Ascending aorta (tissue), 2 donors: ENCODE measurements around the gene SPAG6. TPM values are rescaled to one million over a fixed set of nuclear protein-coding genes. Genes with fewer than 3 reads are reported as not detected.

Experiments used
- DNase-seq, 2 donors: peaks; one replicate each; pipeline ENCODE4 v3.0.0-alpha.2; 2019; ENCODE audit warnings: low spot score in 2 of 2
- H3K27ac ChIP-seq, 2 donors: fragments of 200-600 bp; sonication (generic); one replicate each; pipeline ENCODE4 v1.5.1; 2016 to 2017; ENCODE audit warnings: mild to moderate bottlenecking in 1 of 2
- H3K27me3 ChIP-seq: fragments of 200-600 bp; sonication (generic); one replicate; pipeline ENCODE4 v1.5.1; 2017
- H3K36me3 ChIP-seq, 2 donors: fragments of 200-600 bp; sonication (generic); one replicate each; pipeline ENCODE4 v1.5.1; 2016
- H3K4me1 ChIP-seq, 2 donors: fragments of 200-600 bp; sonication (generic); one replicate each; pipeline ENCODE4 v1.5.1; 2016 to 2017; ENCODE audit warnings: mild to moderate bottlenecking in 1 of 2
- H3K4me3 ChIP-seq, 2 donors: fragments of 200-600 bp; sonication (generic); one replicate each; pipeline ENCODE4 v1.5.1; 2016 to 2017; ENCODE audit warnings: mild to moderate bottlenecking in 1 of 2
- H3K9me3 ChIP-seq, 2 donors: fragments of 200-600 bp; sonication (generic); one replicate each; pipeline ENCODE4 v1.5.1; 2016
- CTCF ChIP-seq, 3 experiments: fragments of 200-600 bp in 2 of 3; fragments of 450-650 bp in 1 of 3; sonication (generic) in 2 of 3; IDR thresholded peaks; one replicate each; pipeline ENCODE4 v1.5.1; 2016 to 2019; ENCODE audit warnings: antibody characterized with exemption in 3 of 3, mild to moderate bottlenecking in 1 of 3, moderate library complexity in 1 of 3
- intact Hi-C: fragments of 100-400 bp; cut with DNase I; formaldehyde crosslinking; loops from one replicate; pipeline ENCODE4 v1.15.1; 2023
- total RNA-seq: library from RNA; depleted of rRNA; stranded (reverse); fragments of >200 nt; gene quantifications from one replicate; pipeline ENCODE4 v1.1.0, GENCODE V29; 2016

Gene SPAG6
- total RNA-seq, 1 donor from 2014 or later = not detected

DNA sequence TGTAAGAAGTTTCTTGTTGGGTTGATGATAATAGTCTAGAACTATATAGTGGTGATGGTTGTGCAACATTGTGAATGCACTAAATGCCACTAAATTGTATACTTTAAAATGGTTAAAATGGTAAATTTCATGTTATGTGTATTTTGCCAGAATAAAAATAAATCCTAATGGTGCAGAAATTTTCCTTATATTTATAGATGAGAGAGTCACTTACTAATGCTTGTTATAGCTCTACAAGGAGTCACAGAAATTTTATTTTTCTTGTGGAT lies 21.1 kb downstream of the SPAG6 start:
- no peak for TF ChIP-seq CTCF (IDR thresholded peaks at IDR 0.05)

DNA sequence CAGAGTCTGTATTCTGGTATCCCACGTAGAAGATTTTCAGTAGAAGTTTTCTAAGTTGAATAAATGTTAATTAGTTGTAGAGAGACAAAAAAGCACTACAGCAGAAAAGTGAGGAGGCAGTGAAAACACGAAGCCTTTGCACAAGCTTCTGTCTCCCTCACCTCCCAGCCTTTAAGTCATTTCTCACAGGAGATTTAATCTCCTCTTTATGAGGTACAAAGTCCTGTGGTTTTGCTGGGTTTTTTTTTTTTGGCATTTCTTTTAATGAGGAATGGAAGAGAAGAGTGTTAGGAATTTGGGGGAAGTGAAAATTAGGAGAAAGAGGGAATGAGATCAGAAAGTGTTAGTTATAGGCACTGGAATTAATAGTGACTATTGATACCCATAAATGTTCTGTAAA lies 21.5 kb downstream of the SPAG6 start:
- H3K4me1 ChIP-seq = no peaks in the 10 kb centered on the region
- H3K9me3 ChIP-seq = no peaks in the 10 kb centered on the region
- H3K27ac ChIP-seq = no peak overlapping the region
- H3K27me3 ChIP-seq = no peaks in the 10 kb centered on the region
- intact Hi-C loops = no loop called here
- H3K4me3 ChIP-seq = no peak overlapping the region
- no peak for TF ChIP-seq CTCF (IDR thresholded peaks at IDR 0.05)
- H3K36me3 ChIP-seq = no peaks in the 10 kb centered on the region
- no peak for DNase-seq

More for the DNA sequence above, 21.1 kb downstream of the SPAG6 start:
- no peaks in the 10 kb centered on the region for H3K9me3 ChIP-seq
- no peaks in the 10 kb centered on the region for H3K27me3 ChIP-seq
- DNase-seq = no peak
- no peak overlapping the region for H3K27ac ChIP-seq
- H3K4me1 ChIP-seq = no peaks in the 10 kb centered on the region
- intact Hi-C loops = no loop called here
- no peak overlapping the region for H3K4me3 ChIP-seq
- no peaks in the 10 kb centered on the region for H3K36me3 ChIP-seq

- Histone ChIP-seq H3K4me3 (no peak overlapping the region), H3K9me3 (no peaks in the 10 kb centered on the region), H3K27me3 (no peaks in the 10 kb centered on the region), H3K36me3 (no peaks in the 10 kb centered on the region), H3K27ac (no peak overlapping the region), H3K4me1 (no peaks in the 10 kb centered on the region)
- intact Hi-C loops = no loop called here
- no peak for DNase-seq
- TF ChIP-seq CTCF (IDR thresholded peaks at IDR 0.05) = no peak
Measured at GRCh38 chr10:22367471-22367870, 22.2 kb downstream of the SPAG6 start.

GRCh38 chr10:22368402-22368801 lies 23.1 kb downstream of the SPAG6 start:
- Histone ChIP-seq H3K9me3 (no peaks in the 10 kb centered on the region), H3K4me1 (no peaks in the 10 kb centered on the region), H3K27ac (no peak overlapping the region), H3K27me3 (no peaks in the 10 kb centered on the region), H3K4me3 (no peak overlapping the region), H3K36me3 (no peaks in the 10 kb centered on the region)
- DNase-seq = no peak
- intact Hi-C loops = no loop called here
- no peak for TF ChIP-seq CTCF (IDR thresholded peaks at IDR 0.05)

DNA sequence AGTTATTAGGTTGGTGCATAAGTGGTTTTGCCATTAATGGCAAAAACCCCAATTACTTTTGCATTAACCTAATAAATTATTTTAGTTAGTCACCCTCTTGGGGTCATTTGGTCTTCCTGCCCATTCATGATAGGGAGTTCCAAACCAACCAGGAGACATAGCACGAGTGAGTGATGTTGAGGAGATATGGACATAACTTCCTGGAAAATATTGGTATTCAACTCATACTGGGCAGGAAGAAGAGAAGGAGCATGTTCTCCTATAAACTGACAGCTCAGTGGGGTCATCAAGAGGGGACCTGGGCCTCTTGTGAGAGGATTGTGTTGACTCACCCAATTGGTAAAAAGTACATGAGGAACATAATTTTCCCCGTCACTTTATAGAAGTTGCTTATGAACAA lies 23.7 kb downstream of the SPAG6 start:
- no peak overlapping the region for H3K4me3 ChIP-seq
- TF ChIP-seq CTCF (IDR thresholded peaks at IDR 0.05) = no peak
- no peak for DNase-seq
- H3K4me1 ChIP-seq = no peaks in the 10 kb centered on the region
- intact Hi-C loops = no loop called here
- H3K27ac ChIP-seq = no peak overlapping the region
- no peaks in the 10 kb centered on the region for H3K36me3 ChIP-seq
- no peaks in the 10 kb centered on the region for H3K27me3 ChIP-seq
- H3K9me3 ChIP-seq = no peaks in the 10 kb centered on the region

DNA sequence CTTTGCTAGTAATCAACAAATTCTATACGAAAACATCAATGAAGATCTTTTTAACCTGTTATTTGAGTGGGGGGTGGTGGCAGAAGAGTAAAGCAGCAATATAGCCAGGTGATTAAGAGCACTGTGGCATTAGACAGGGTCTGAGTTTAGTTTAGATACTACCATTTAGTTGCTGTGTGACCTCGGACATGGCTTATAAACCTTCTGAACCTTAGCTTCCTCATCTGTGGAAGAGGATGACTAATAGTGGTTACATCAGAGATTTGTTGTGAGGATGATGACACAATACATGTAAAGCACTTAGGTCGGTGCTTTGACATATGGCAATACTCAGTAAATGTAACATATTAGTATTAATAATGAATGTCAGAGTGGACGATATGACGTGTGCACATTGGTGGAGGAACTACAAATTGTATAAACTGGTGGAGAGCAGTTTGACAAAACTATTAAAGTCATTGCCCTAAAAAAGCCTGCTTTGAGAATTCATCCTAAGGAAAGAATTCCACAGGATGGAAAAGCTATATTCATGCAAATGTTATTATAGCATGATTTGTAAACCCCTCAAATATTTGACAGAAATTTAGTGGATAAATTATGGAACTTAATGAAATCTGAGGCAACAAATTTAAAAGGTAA lies 24.3 kb downstream of the SPAG6 start:
- intact Hi-C loops = no loop called here

More for the DNA sequence above, 24.3 kb downstream of the SPAG6 start:
- no peak overlapping the region for H3K27ac ChIP-seq
- DNase-seq = no peak
- no peaks in the 10 kb centered on the region for H3K27me3 ChIP-seq
- H3K36me3 ChIP-seq = no peaks in the 10 kb centered on the region
- no peak overlapping the region for H3K4me3 ChIP-seq
- H3K9me3 ChIP-seq = no peaks in the 10 kb centered on the region
- no peak for TF ChIP-seq CTCF (IDR thresholded peaks at IDR 0.05)
- no peaks in the 10 kb centered on the region for H3K4me1 ChIP-seq
